ENCODE measurements around the gene OR2AG1.

- TF ChIP-seq, protein P1, sequence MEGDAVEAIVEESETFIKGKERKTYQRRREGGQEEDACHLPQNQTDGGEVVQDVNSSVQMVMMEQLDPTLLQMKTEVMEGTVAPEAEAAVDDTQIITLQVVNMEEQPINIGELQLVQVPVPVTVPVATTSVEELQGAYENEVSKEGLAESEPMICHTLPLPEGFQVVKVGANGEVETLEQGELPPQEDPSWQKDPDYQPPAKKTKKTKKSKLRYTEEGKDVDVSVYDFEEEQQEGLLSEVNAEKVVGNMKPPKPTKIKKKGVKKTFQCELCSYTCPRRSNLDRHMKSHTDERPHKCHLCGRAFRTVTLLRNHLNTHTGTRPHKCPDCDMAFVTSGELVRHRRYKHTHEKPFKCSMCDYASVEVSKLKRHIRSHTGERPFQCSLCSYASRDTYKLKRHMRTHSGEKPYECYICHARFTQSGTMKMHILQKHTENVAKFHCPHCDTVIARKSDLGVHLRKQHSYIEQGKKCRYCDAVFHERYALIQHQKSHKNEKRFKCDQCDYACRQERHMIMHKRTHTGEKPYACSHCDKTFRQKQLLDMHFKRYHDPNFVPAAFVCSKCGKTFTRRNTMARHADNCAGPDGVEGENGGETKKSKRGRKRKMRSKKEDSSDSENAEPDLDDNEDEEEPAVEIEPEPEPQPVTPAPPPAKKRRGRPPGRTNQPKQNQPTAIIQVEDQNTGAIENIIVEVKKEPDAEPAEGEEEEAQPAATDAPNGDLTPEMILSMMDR (conservative IDR thresholded peaks at IDR 0.05 in 1 of 2, IDR thresholded peaks at IDR 0.05 in 1 of 2; ENCODE audit: extremely low read depth in 1 of 2, insufficient read depth in 1 of 2, low read depth in 1 of 2, low read length in 2 of 2) = no peak
- TF ChIP-seq EZH2 (IDR thresholded peaks at IDR 0.05; ENCODE audit: borderline replicate concordance, low read length) = no peak
Measured at GRCh38 chr11:6799402-6799801, 16.6 kb downstream of the OR2AG1 start, which contains the start of gene OR6A2.
